ENCODE data around the gene FAAP24.
"Not testable (repeated sequence)": the region's sequence is repeated elsewhere in the genome, so short reads cannot be mapped to it uniquely, and the experiment has no call there.

Gene FAAP24

DNA sequence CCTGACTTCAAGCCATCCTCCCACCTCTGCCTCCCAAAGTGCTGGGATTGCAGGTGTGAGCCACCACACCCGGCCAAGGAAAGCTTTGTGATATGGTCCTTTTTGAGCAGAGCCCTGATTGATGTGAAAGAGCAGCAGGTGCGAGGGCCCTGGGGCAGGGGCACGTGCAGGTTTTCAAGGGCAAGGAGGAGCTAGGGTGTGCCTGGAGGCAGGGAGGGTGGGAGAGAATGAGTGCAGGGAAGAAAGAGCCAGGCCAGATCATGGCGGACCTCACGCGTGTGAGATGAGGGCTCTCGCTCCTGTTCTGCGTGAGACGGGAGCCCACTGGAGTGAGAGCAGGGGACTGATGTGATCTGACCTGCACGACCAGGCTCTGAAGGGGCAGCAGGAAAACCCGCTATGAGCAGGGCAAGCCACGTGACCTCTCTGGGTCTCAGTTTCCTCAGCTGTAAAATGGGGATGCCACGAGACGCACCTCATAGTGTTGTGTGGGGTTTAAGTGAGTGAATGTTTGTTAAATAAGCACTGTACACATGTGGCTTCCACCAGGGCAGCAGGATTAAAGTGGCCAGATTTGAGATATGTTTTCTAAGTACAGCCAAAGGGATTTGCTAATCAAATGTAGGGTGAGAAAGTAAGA is 25.8 kb downstream of the FAAP24 start:
- FAIRE-seq (no peak), DNase-seq (ENCODE audit: insufficient read length, low spot score) (no peak)
- TF ChIP-seq PAX5 (IDR thresholded peaks at IDR 0.05; ENCODE audit: insufficient read depth, low read length, severe bottlenecking) (no peak), TAF1 (IDR thresholded peaks at IDR 0.05; ENCODE audit: low read depth, low read length) (no peak), POLR2AphosphoS5 (IDR thresholded peaks at IDR 0.05; ENCODE audit: low read depth, low read length) (no peak), SPI1 (IDR thresholded peaks at IDR 0.05; ENCODE audit: low read depth, low read length) (no peak), POLR2A (IDR thresholded peaks at IDR 0.05; ENCODE audit: low read depth, low read length) (no peak), POU2F2 (IDR thresholded peaks at IDR 0.05; ENCODE audit: low read depth, low read length) (no peak)

DNA sequence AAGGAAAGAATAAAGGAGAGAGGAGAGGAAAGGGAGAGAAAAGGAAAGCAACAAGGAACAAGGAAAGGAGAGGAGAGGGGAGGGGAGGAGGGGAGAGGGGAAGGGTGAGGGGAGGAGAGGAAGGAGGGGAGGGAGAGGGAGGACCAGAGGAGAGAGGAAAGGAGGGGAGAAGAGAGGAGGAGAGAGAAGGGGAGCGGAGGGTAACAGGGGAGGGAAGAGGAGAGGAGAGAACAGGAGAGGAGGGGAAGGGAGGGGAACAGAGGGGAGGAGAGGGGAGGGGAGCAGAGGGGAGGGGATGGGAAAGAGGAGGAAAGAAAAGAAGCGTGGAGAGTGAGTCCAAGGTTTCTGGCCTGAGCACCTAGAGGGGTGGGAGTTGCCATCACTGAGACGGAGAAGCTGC is 26.7 kb downstream of the FAAP24 start:
- DNase-seq (ENCODE audit: insufficient read length, low spot score) (no peak), FAIRE-seq (no peak)
- TF ChIP-seq POU2F2 (IDR thresholded peaks at IDR 0.05; ENCODE audit: low read depth, low read length) (no peak), SPI1 (IDR thresholded peaks at IDR 0.05; ENCODE audit: low read depth, low read length) (no peak), PAX5 (IDR thresholded peaks at IDR 0.05; ENCODE audit: insufficient read depth, low read length, severe bottlenecking) (no peak), TAF1 (IDR thresholded peaks at IDR 0.05; ENCODE audit: low read depth, low read length) (no peak), POLR2A (IDR thresholded peaks at IDR 0.05; ENCODE audit: low read depth, low read length) (no peak), POLR2AphosphoS5 (IDR thresholded peaks at IDR 0.05; ENCODE audit: low read depth, low read length) (no peak)

DNA sequence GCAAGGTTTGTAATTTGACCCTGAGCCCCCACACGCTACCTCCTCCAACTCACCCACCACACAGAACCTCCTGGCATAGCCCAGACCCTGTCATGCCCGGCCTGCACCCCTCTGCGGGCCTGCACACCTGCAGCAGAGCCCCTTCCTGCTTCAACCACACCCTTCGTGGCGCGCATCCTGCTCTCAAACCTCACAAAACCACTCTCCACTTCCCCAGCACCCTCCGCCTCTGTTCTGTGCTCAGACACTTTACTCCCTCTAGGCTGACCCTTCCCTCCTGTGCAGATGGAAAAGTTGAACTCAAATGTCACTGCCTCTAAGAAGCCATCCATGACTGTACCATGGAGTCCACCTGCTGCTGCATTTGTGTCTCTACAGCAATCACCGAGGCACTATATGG is 28.5 kb downstream of the FAAP24 start:
- FAIRE-seq (no peak), DNase-seq (ENCODE audit: insufficient read length, low spot score) (no peak)

DNA sequence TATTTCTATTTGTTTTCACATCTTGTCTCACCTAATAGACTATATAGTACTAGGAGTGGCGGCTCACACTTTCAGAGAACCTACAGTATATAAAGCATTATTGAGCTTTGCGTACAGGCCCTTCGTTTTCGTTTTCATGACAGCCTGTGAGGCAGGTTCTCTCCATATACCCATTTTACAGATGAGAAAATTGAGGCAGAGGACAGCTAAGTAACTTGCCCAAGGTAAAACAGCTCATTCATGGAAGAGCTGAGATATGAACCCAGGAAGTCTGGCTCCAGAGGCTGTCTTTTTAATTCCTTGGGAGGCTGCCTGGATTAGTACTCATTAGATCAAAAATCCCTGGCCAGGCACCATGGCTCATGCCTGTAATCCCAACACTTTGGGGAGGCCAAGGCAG is 28.9 kb downstream of the FAAP24 start:
- DNase-seq (ENCODE audit: insufficient read length, low spot score) = no peak
- FAIRE-seq = no peak
- TF ChIP-seq PAX5 (IDR thresholded peaks at IDR 0.05; ENCODE audit: insufficient read depth, low read length, severe bottlenecking) (no peak), POU2F2 (IDR thresholded peaks at IDR 0.05; ENCODE audit: low read depth, low read length) (no peak), POLR2AphosphoS5 (IDR thresholded peaks at IDR 0.05; ENCODE audit: low read depth, low read length) (no peak), POLR2A (IDR thresholded peaks at IDR 0.05; ENCODE audit: low read depth, low read length) (no peak), SPI1 (IDR thresholded peaks at IDR 0.05; ENCODE audit: low read depth, low read length) (no peak), TAF1 (IDR thresholded peaks at IDR 0.05; ENCODE audit: low read depth, low read length) (no peak)

More for the DNA sequence above, 28.5 kb downstream of the FAAP24 start:
- TF ChIP-seq POU2F2 (IDR thresholded peaks at IDR 0.05; ENCODE audit: low read depth, low read length) (no peak), POLR2A (IDR thresholded peaks at IDR 0.05; ENCODE audit: low read depth, low read length) (no peak), PAX5 (IDR thresholded peaks at IDR 0.05; ENCODE audit: insufficient read depth, low read length, severe bottlenecking) (no peak), TAF1 (IDR thresholded peaks at IDR 0.05; ENCODE audit: low read depth, low read length) (no peak), SPI1 (IDR thresholded peaks at IDR 0.05; ENCODE audit: low read depth, low read length) (no peak), POLR2AphosphoS5 (IDR thresholded peaks at IDR 0.05; ENCODE audit: low read depth, low read length) (no peak)

DNA sequence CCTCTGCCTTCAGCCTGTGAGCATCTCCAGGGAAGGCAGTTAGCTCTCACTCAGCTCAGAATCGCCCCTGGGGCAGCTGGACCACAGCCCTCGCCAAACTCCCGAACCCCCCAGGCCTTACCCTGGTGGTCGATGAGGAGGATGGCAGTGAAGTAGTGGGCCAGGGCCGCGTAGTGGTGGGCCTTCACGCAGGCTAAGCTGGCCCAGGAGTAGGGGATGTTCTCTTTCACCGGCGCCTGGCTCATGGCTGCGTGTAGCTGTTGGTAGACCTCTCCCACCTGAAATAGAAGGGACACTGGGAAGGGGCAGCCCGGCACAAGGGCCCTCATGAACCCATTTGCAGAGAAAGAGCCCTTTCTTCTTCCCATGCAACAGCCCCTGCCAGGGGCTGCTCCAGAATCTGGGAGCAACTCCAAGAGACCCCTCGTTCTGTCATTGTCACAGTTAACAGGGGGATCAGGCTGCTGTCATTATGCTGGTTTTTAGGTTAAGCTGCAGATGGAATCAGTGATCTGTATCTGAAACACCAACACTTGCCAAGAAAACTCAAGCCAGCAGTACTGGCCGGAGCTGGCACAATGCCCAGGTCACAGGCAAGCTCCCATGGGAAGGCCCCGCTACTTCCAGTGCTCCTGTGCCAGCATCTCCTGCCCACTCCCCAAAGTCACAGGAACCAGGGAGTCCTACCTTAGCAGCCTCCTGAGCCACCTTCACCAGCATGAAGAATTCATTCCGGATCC is 30.3 kb downstream of the FAAP24 start:
- FAIRE-seq = not testable (repeated sequence)

DNA sequence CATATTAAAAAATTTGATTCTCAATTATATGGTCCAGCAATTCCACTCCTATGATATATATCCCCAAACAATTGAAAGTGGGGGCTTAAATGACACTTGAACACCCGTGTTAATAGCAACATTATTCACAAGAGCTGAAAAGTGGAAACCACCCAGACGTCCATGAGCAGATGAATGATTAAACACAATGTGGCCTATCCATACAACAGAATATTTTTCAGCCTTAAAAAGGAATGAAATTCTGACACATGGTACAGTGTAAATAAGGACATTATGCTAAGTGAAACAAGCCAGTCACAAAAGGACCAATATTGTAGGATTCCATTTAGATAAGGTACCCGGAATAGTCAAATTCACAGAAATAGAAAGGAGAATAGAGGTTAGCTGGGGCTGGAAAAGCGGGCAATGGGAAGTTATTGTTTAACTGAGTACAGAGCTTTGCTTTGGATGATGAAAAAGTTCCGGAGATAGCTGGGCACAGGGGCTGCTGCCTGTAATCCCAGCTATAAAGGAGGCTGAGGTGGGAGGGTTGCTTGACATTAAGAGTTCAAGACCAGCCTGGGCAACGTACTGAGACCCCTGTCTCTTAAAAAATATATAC is 31.5 kb downstream of the FAAP24 start:
- not testable (repeated sequence) for FAIRE-seq; DNase-seq (ENCODE audit: insufficient read length, low spot score)

More for the DNA sequence above, 30.3 kb downstream of the FAAP24 start:
- not testable (repeated sequence) for DNase-seq (ENCODE audit: insufficient read length, low spot score)

DNA sequence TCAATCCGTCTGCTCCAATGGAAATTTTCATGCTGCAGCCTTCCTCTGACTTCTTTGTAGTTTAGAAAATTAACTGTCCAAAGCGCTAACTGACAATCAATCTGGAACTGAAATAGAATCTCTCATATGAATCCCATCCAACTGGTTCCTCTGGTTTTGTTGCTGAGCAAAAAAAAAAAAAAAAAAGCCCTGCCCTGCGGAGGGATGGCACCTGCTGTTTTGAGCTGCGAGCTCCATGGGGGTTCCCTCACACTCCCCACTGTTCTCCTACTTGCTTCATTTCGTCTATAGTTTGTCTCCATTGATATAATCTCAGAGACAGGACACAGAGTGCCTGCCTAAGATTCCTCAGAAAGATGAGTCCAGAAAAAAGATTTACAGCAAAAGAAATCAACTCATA is 33.4 kb downstream of the FAAP24 start:
- TF ChIP-seq POLR2AphosphoS5 (IDR thresholded peaks at IDR 0.05; ENCODE audit: low read depth, low read length) (no peak), POU2F2 (IDR thresholded peaks at IDR 0.05; ENCODE audit: low read depth, low read length) (no peak), SPI1 (IDR thresholded peaks at IDR 0.05; ENCODE audit: low read depth, low read length) (no peak), POLR2A (IDR thresholded peaks at IDR 0.05; ENCODE audit: low read depth, low read length) (no peak), TAF1 (IDR thresholded peaks at IDR 0.05; ENCODE audit: low read depth, low read length) (no peak), PAX5 (IDR thresholded peaks at IDR 0.05; ENCODE audit: insufficient read depth, low read length, severe bottlenecking) (no peak)
- DNase-seq (ENCODE audit: insufficient read length, low spot score) = no peak
- FAIRE-seq = no peak

DNA sequence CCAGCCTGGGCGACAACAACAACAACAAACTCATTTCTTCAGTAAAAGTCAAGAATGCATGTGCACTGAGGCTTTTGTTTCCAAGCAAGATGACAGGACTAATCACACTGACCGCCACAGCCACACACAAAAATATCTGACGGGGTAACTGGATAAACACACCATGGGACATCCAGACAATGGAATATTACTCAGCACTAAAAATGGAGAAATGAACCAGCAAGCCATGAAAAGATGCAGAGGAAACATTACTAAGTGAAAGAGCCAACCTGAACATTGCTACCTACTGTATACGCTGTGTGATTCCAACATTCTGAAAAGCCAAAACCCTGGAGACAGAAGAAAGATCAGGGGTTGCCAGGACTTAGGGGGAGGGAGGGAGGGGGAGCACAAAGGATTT is 36.7 kb downstream of the FAAP24 start:
- TF ChIP-seq TAF1 (IDR thresholded peaks at IDR 0.05; ENCODE audit: low read depth, low read length) = no peak
- no peak for TF ChIP-seq POLR2A (IDR thresholded peaks at IDR 0.05; ENCODE audit: low read depth, low read length)
- TF ChIP-seq POLR2AphosphoS5 (IDR thresholded peaks at IDR 0.05; ENCODE audit: low read depth, low read length) = no peak
- no peak for TF ChIP-seq PAX5 (IDR thresholded peaks at IDR 0.05; ENCODE audit: insufficient read depth, low read length, severe bottlenecking)
- DNase-seq (ENCODE audit: insufficient read length, low spot score) (no peak), FAIRE-seq (no peak)

DNA sequence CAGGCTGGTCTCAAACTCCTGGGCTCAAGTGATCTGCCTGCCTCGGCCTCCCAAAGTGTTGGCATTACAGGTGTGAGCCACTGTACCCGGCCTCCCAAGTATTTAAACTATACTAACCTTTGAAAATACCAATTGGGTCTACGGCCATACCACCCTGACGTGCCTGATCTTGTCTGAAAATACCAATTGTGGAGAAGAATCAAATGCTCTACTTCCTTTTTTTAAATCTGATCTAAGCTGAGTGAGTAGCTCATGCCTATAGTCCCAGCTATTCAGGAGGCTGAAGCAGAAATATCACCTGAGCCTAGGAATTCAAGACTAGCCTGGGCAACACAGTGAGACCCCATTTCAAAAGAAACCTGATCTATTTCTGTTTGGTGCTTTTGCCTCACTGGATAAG is 38.8 kb downstream of the FAAP24 start:
- not testable (repeated sequence) for FAIRE-seq; DNase-seq (ENCODE audit: insufficient read length, low spot score)

DNA sequence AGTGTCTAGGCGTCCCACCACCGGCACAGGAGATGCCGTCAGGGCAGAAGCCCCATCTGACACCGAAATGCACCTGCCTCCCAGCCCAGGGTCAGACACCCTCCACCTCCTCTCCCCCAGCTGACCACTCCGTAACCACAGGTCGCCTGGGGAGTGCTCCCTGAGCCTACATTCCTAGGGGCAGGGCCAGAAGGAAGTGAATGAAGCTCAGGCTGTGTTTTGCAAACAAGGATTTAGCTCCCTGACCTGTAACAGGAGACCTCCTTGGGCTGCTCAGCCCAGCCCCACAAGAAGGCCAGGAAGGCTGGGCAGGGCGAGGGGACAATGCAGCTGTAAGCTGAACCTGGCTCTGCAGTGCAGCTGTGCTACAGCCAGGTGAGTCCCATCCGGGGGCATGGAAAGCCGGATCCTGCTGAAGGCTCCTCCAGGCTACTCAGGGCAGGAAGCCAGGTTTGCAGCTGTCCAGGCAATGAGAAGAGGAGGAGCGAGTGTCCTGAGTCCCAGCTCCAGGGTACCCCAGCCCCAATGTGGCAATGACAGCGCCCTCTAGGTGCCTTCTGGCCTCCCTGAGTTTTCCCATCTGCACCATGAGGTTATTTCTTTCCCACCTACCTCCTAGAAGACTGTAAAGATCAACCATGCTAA is 50.6 kb downstream of the FAAP24 start:
- no peak for FAIRE-seq
- no peak for DNase-seq (ENCODE audit: insufficient read length, low spot score)
- TF ChIP-seq POLR2AphosphoS5 (IDR thresholded peaks at IDR 0.05; ENCODE audit: low read depth, low read length) = no peak
- TF ChIP-seq SPI1 (IDR thresholded peaks at IDR 0.05; ENCODE audit: low read depth, low read length) = no peak
- TF ChIP-seq POU2F2 (IDR thresholded peaks at IDR 0.05; ENCODE audit: low read depth, low read length) = no peak
- no peak for TF ChIP-seq TAF1 (IDR thresholded peaks at IDR 0.05; ENCODE audit: low read depth, low read length)
- no peak for TF ChIP-seq POLR2A (IDR thresholded peaks at IDR 0.05; ENCODE audit: low read depth, low read length)
- TF ChIP-seq PAX5 (IDR thresholded peaks at IDR 0.05; ENCODE audit: insufficient read depth, low read length, severe bottlenecking) = no peak
